GM12873 (cell line): ENCODE results near the gene OPN1SW.

Source experiments
- CTCF ChIP-seq: IDR thresholded peaks from 2 replicates; pipeline ENCODE4 v1.5.1; 2012; ENCODE audit warnings: low read depth, mild to moderate bottlenecking, moderate library complexity, low read length, control low read depth; ENCODE audit not compliant: insufficient read depth; ENCODE audit errors: missing control alignments

The OPN1SW gene

GRCh38 chr7:128794020-128794419, 18.4 kb upstream of the OPN1SW start:
- peak; percentile 49 for TF ChIP-seq CTCF

GRCh38 chr7:128793181-128793547, 17.6 kb upstream of the OPN1SW start:
- TF ChIP-seq CTCF, result no peak

GRCh38 chr7:128792471-128793180, 17.0 kb upstream of the OPN1SW start:
- no peak for TF ChIP-seq CTCF

GRCh38 chr7:128791972-128792327, 16.4 kb upstream of the OPN1SW start:
- TF ChIP-seq CTCF, result no peak

GRCh38 chr7:128791121-128791971, 15.8 kb upstream of the OPN1SW start, which contains the start of gene CCDC136:
TSS of gene CCDC136 (plus strand) at chr7:128791968. CDS start at chr7:128792412, 444 bp downstream.
- no peak for TF ChIP-seq CTCF

- TF ChIP-seq CTCF, result no peak
Observed at GRCh38 chr7:128790315-128791041, 14.9 kb upstream of the OPN1SW start.
